ENCODE measurements around the gene PACSIN2.

The PACSIN2 gene

DNA sequence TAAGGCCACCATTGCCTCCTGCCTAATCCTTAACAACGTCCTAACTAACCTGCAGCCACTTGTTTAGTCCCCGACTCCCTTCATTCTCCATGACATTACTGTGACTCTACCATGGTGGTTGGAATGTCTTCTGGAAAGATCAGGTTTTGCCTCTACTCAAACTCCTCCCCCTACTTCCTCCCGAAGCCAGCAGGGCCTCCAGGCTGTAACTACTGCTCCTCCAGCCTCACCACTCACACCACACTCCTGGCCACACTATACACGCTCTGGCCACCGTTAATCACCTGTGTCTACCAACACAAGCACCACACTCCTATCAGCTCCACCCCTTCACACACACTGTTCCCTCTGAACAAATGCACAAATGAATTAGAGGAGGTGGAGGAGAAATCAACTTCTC, 69.2 kb downstream of the PACSIN2 start:
- Histone ChIP-seq H3K9me2 (replicated peaks; ENCODE audit: insufficient read depth, low read length) (no peaks in the 10 kb centered on the region), H3K36me3 (replicated peaks; ENCODE audit: insufficient read depth, low read length) (no peaks in the 10 kb centered on the region), H3K4me1 (ENCODE audit: low read length) (no peaks in the 10 kb centered on the region), H3K79me2 (ENCODE audit: low read length) (no peaks in the 10 kb centered on the region), H3K9ac (ENCODE audit: low read length) (no peak overlapping the region), H4K20me1 (ENCODE audit: insufficient read depth, low read length) (no peaks in the 10 kb centered on the region), H3K4me3 (ENCODE audit: low read length) (no peak overlapping the region), H3K9me3 (replicated peaks; ENCODE audit: insufficient read depth, low read length) (no peaks in the 10 kb centered on the region), H3K27me3 (replicated peaks; ENCODE audit: insufficient read depth, low read length) (no peaks in the 10 kb centered on the region), H3F3A (ENCODE audit: insufficient read depth, low read length) (no peaks in the 10 kb centered on the region), H3K27ac (ENCODE audit: low read length) (no peak overlapping the region), H3K4me2 (ENCODE audit: low read depth, low read length) (no peak overlapping the region), H2AFZ (ENCODE audit: low read length) (no peak overlapping the region)
- TF ChIP-seq, protein P1, sequence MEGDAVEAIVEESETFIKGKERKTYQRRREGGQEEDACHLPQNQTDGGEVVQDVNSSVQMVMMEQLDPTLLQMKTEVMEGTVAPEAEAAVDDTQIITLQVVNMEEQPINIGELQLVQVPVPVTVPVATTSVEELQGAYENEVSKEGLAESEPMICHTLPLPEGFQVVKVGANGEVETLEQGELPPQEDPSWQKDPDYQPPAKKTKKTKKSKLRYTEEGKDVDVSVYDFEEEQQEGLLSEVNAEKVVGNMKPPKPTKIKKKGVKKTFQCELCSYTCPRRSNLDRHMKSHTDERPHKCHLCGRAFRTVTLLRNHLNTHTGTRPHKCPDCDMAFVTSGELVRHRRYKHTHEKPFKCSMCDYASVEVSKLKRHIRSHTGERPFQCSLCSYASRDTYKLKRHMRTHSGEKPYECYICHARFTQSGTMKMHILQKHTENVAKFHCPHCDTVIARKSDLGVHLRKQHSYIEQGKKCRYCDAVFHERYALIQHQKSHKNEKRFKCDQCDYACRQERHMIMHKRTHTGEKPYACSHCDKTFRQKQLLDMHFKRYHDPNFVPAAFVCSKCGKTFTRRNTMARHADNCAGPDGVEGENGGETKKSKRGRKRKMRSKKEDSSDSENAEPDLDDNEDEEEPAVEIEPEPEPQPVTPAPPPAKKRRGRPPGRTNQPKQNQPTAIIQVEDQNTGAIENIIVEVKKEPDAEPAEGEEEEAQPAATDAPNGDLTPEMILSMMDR (IDR thresholded peaks at IDR 0.05; ENCODE audit: low read length): no peak
- TF ChIP-seq EZH2 (optimal IDR thresholded peaks at IDR 0.05; ENCODE audit: low read depth, low read length) (no peak), EZH2phosphoT487 (IDR thresholded peaks at IDR 0.05; ENCODE audit: low read length) (no peak)
- no peak for DNase-seq

DNA sequence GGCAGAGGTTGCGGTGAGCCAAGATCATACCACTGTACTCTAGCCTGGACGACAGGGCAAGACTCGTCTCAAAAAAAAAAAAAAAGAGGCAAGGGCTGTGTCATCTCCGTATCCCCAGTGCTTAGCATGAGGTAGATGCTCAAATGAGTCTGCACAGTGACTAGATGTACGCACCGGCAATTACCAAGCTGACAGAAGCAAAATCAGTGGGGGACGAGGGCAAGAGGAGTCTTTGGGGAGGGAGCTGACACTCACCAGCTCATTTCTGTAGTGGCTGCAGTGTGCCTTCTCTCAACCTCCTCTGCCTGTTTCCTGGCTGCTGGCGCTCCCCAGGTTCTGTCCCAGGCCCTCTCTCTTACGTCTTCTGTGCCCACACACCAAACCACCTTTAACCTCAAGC, 69.9 kb downstream of the PACSIN2 start:
- Histone ChIP-seq H3K27me3 (replicated peaks; ENCODE audit: insufficient read depth, low read length) (no peaks in the 10 kb centered on the region), H3K9me2 (replicated peaks; ENCODE audit: insufficient read depth, low read length) (no peaks in the 10 kb centered on the region), H3K9ac (ENCODE audit: low read length) (no peak overlapping the region), H3K9me3 (replicated peaks; ENCODE audit: insufficient read depth, low read length) (no peaks in the 10 kb centered on the region), H3K79me2 (ENCODE audit: low read length) (no peaks in the 10 kb centered on the region), H2AFZ (ENCODE audit: low read length) (no peak overlapping the region), H3K4me1 (ENCODE audit: low read length) (no peaks in the 10 kb centered on the region), H3F3A (ENCODE audit: insufficient read depth, low read length) (no peaks in the 10 kb centered on the region), H3K27ac (ENCODE audit: low read length) (no peak overlapping the region), H3K4me3 (ENCODE audit: low read length) (no peak overlapping the region), H4K20me1 (ENCODE audit: insufficient read depth, low read length) (no peaks in the 10 kb centered on the region), H3K4me2 (ENCODE audit: low read depth, low read length) (no peak overlapping the region), H3K36me3 (replicated peaks; ENCODE audit: insufficient read depth, low read length) (no peaks in the 10 kb centered on the region)
- no peak for TF ChIP-seq EZH2 (optimal IDR thresholded peaks at IDR 0.05; ENCODE audit: low read depth, low read length)
- no peak for DNase-seq

DNA sequence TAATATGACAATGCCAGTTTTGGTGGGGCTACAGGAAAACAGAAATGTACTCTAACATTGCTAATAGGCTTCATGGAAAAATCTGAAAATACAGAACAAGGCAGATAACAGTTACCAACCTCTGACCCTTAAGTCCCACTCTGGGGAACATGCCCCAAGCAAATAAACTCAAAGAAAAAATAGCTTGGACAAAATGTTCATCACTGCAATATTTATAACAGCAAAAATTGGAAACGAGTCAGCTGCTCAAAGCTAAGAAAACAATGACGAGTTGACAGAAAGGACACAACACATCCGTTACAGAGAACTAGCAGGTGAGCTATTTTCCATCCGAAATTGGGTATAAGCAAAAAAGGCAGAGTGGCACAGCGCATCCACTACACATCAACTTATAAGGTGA, 70.5 kb downstream of the PACSIN2 start:
- Histone ChIP-seq H2AFZ (ENCODE audit: low read length) (no peak overlapping the region), H3K4me3 (ENCODE audit: low read length) (no peak overlapping the region), H3K4me2 (ENCODE audit: low read depth, low read length) (no peak overlapping the region), H3F3A (ENCODE audit: insufficient read depth, low read length) (no peaks in the 10 kb centered on the region), H3K9me2 (replicated peaks; ENCODE audit: insufficient read depth, low read length) (no peaks in the 10 kb centered on the region), H3K4me1 (ENCODE audit: low read length) (no peaks in the 10 kb centered on the region), H3K9me3 (replicated peaks; ENCODE audit: insufficient read depth, low read length) (no peaks in the 10 kb centered on the region), H3K79me2 (ENCODE audit: low read length) (no peaks in the 10 kb centered on the region), H3K36me3 (replicated peaks; ENCODE audit: insufficient read depth, low read length) (no peaks in the 10 kb centered on the region), H3K9ac (ENCODE audit: low read length) (no peak overlapping the region), H3K27me3 (replicated peaks; ENCODE audit: insufficient read depth, low read length) (no peaks in the 10 kb centered on the region), H3K27ac (ENCODE audit: low read length) (no peak overlapping the region), H4K20me1 (ENCODE audit: insufficient read depth, low read length) (no peaks in the 10 kb centered on the region)
- TF ChIP-seq EZH2 (optimal IDR thresholded peaks at IDR 0.05; ENCODE audit: low read depth, low read length) (no peak), EZH2phosphoT487 (IDR thresholded peaks at IDR 0.05; ENCODE audit: low read length) (no peak)
- TF ChIP-seq, protein P1 (IDR thresholded peaks at IDR 0.05; ENCODE audit: low read length): no peak
- no peak for DNase-seq

DNA sequence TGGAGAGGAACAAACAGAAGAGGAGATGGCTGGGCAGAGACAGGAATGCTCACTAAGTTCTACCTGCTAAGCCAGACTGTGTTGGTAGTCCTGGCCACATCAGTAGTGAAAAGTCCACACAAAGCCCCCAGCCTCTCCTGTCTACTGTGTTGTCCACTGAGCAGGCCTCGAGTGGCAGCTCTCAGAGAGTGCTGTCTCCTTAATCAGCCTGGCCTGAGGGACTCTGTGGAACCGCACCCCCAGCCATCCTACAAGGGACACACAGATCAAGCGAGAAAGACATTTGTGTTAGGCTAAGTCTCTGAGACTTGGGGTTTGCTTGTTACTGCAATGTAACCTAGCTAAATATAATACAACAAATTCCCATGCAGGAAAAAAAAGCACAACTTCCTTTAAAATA, 71.0 kb downstream of the PACSIN2 start:
- H3K79me2 ChIP-seq (ENCODE audit: low read length): no peaks in the 10 kb centered on the region

More for the DNA sequence above, 71.0 kb downstream of the PACSIN2 start:
- Histone ChIP-seq H3K4me2 (ENCODE audit: low read depth, low read length) (no peak overlapping the region), H3K4me1 (ENCODE audit: low read length) (no peaks in the 10 kb centered on the region), H3K27me3 (replicated peaks; ENCODE audit: insufficient read depth, low read length) (no peaks in the 10 kb centered on the region), H3F3A (ENCODE audit: insufficient read depth, low read length) (no peaks in the 10 kb centered on the region), H3K4me3 (ENCODE audit: low read length) (no peak overlapping the region), H3K9ac (ENCODE audit: low read length) (no peak overlapping the region), H2AFZ (ENCODE audit: low read length) (no peak overlapping the region), H3K9me3 (replicated peaks; ENCODE audit: insufficient read depth, low read length) (no peaks in the 10 kb centered on the region), H3K27ac (ENCODE audit: low read length) (no peak overlapping the region), H4K20me1 (ENCODE audit: insufficient read depth, low read length) (no peaks in the 10 kb centered on the region), H3K9me2 (replicated peaks; ENCODE audit: insufficient read depth, low read length) (no peaks in the 10 kb centered on the region), H3K36me3 (replicated peaks; ENCODE audit: insufficient read depth, low read length) (no peaks in the 10 kb centered on the region)
- no peak for DNase-seq
- TF ChIP-seq EZH2phosphoT487 (IDR thresholded peaks at IDR 0.05; ENCODE audit: low read length) (no peak), EZH2 (optimal IDR thresholded peaks at IDR 0.05; ENCODE audit: low read depth, low read length) (no peak)
- TF ChIP-seq, protein P1 (IDR thresholded peaks at IDR 0.05; ENCODE audit: low read length): no peak

Measured in MM.1S (cell line).